ENCODE data around the gene LAMC1. TPM values are rescaled to one million over a fixed set of nuclear protein-coding genes. Genes with fewer than 3 reads are reported as not detected.

LAMC1 gene
- total RNA-seq, 4 donors from 2014 or later: 76.9 to 159 (median 81.0) TPM

DNA sequence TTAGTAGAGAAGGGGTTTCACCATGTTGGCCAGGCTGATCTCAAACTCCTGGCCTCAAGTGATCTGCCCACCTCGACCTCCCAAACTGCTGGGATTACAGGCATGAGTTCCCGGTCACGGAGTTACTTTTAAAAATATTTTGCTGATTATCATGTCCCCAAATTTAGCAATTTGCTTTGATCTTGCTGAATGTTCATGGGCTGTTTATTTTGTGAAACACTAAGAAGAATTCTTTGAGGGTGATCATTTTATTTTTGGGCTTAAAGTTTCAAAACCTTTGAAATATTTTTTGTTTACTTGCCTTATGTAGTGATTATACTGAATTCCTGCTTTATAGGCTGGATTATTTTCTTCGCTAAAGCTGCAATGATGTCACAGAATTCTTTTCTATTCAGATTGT, 11.4 kb upstream of the LAMC1 start:
- WGBS, 2 donors: 57 to 66% methylated on average over 4 of the region's 4 CpGs
- TF ChIP-seq, protein P1, sequence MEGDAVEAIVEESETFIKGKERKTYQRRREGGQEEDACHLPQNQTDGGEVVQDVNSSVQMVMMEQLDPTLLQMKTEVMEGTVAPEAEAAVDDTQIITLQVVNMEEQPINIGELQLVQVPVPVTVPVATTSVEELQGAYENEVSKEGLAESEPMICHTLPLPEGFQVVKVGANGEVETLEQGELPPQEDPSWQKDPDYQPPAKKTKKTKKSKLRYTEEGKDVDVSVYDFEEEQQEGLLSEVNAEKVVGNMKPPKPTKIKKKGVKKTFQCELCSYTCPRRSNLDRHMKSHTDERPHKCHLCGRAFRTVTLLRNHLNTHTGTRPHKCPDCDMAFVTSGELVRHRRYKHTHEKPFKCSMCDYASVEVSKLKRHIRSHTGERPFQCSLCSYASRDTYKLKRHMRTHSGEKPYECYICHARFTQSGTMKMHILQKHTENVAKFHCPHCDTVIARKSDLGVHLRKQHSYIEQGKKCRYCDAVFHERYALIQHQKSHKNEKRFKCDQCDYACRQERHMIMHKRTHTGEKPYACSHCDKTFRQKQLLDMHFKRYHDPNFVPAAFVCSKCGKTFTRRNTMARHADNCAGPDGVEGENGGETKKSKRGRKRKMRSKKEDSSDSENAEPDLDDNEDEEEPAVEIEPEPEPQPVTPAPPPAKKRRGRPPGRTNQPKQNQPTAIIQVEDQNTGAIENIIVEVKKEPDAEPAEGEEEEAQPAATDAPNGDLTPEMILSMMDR (IDR thresholded peaks at IDR 0.05): no peak
- TF ChIP-seq POLR2A (IDR thresholded peaks at IDR 0.05): no peak
- intact Hi-C loops (cut with DNase I; ENCODE audit: low total_unique reads): no loop called here
- H3K4me3 ChIP-seq (ENCODE audit: low read depth, poor library complexity, severe bottlenecking): no peak overlapping the region
- DNase-seq (ENCODE audit: low spot score in 2 of 2): no peak

DNA sequence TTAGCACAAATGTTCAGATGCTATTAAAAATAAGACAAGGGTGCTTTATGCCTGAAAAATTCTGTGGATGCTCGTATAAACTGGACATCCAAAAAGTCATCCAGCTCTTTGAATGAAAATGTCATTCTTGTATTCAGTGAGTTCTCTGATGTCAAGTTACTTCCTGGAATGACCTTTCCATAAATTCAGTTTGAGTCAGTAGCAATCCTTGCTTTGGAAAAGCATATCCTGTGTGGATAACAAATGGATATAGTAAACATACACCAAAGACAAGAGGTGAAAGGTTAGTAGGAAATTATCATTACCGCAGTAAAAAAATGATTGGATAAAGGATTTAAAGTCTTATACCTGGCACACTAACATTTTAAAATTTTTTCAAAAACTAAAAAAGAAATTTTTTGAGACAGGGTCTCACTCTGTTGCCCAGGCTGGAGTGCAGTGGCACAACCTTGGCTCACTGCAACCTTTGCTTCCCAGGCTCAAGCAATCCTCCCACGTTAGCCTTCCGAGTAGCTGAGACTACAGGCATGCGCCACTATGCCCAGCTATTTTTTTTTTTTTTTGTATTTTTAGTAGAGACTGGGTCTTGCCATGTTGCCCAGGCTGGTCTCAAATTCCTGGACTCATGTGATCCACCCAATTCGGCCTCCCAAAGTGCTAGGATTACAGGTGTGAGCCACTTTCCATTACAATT, 10.8 kb upstream of the LAMC1 start:
- TF ChIP-seq, protein P1 (IDR thresholded peaks at IDR 0.05): no peak
- no peak for TF ChIP-seq POLR2A (IDR thresholded peaks at IDR 0.05)
- DNase-seq (ENCODE audit: low spot score in 2 of 2): no peak
- 80 to 84% methylated on average over 6 of the region's 6 CpGs for WGBS, 2 donors
- no peak overlapping the region for H3K4me3 ChIP-seq (ENCODE audit: low read depth, poor library complexity, severe bottlenecking)
- intact Hi-C loops (cut with DNase I; ENCODE audit: low total_unique reads): no loop called here

DNA sequence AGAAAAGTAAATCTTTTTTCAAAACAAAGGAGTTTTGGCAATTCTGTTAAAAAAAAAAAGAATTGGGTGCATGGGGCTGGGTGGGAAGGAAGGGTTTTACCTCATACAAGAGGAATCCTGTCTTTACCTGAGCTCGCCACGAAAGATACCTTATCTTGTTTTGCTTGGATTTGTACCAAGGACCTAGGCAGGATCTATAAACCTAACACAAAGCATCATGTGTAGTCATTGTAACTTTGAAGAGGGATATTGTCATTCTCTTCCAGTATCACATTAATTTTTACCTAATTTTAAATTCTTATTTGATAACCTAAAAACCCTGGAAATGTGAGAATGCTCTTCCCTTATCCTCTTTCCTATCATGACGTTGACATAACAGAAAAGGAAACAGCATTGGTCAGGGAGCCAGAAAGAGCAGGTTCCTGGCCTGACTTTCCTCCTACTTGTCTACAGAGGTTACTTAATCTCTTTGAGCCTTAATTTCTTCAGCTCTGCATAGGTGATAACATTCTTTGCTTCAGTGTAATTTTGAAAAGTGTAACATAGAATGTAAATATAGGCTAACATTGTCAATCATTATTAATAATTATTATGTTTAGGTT, 4.0 kb upstream of the LAMC1 start:
- intact Hi-C loops (cut with DNase I; ENCODE audit: low total_unique reads): no loop called here
- DNase-seq (ENCODE audit: low spot score in 2 of 2): no peak
- WGBS, 2 donors: 35 to 36% methylated on average over 3 of the region's 3 CpGs
- H3K4me3 ChIP-seq (ENCODE audit: low read depth, poor library complexity, severe bottlenecking): no peak overlapping the region
- no peak for TF ChIP-seq POLR2A (IDR thresholded peaks at IDR 0.05)
- TF ChIP-seq, protein P1 (IDR thresholded peaks at IDR 0.05): no peak

DNA sequence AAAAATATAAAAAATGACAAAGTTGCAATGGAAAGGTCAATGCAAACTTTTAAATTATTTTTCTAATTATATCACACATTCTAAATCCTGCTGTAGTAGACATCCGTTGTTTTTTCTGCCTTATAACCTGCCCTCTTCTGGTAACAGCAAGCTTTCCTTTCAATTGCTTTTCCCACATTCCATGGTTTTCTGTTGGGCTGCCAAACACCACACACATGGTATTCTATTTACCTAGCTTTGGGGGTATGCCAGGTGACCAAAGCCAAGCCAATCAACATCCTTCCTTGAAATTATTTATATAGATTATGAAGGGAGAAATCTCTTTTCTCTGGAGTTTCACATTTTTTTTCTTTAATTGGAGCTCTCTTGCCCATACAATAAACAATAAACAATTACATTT, 3.4 kb upstream of the LAMC1 start:
- no peak for DNase-seq (ENCODE audit: low spot score in 2 of 2)
- WGBS, 2 donors: 41 to 42% methylated on average over 1 of the region's 1 CpG
- no peak for TF ChIP-seq POLR2A (IDR thresholded peaks at IDR 0.05)
- TF ChIP-seq, protein P1 (IDR thresholded peaks at IDR 0.05): no peak
- intact Hi-C loops (cut with DNase I; ENCODE audit: low total_unique reads): no loop called here
- no peak overlapping the region for H3K4me3 ChIP-seq (ENCODE audit: low read depth, poor library complexity, severe bottlenecking)

DNA sequence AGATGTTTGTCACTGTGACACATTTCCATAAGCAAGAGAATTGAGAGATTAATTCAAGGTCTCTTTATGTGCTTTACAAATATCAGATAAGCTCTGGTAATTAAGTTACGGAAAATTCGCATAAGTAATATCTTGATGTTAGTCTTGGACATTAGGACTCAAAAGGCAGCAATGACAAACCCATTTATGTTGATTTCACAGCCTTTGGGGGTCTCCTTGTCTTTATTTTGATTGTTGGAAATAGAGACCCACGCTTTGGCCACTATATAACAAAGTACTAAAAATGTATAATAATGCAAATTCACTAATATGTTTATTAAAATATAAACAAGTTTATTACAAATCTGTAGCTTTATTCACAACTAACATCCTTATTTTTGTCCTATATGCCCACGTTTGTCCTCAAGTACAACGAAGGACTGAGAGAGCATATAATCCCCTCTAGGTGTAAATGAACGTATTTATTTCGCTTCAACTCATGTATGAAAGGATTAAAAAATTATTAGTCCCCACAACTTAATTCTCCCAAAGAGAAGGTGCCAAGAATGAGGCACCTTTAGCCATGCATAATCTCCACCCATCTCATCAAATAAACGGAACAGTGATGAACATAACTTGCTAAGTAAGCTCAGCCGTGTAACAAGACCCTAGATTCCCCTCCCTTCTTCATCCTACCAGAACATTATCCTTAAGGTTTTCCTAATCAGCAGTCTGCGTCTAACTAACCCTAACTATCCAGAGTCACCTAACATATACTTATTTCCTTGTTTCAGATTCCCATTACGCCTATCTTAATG, 1.6 kb upstream of the LAMC1 start:
- 54 to 57% methylated on average over 11 of the region's 11 CpGs for WGBS, 2 donors
- intact Hi-C loops (cut with DNase I; ENCODE audit: low total_unique reads): no loop called here
- no peak overlapping the region for H3K4me3 ChIP-seq (ENCODE audit: low read depth, poor library complexity, severe bottlenecking)
- TF ChIP-seq, protein P1 (IDR thresholded peaks at IDR 0.05): no peak
- no peak for TF ChIP-seq POLR2A (IDR thresholded peaks at IDR 0.05)
- DNase-seq (ENCODE audit: low spot score in 2 of 2): no peak

Data from lower leg skin (tissue), 4 donors.